ENCODE data around the gene MYO7A. TPM values are rescaled to one million over a fixed set of nuclear protein-coding genes. Genes with fewer than 3 reads are reported as not detected.

The MYO7A gene
- polyA plus RNA-seq, 3 donors: 3.6 to 6.4 (median 6.4) TPM

DNA sequence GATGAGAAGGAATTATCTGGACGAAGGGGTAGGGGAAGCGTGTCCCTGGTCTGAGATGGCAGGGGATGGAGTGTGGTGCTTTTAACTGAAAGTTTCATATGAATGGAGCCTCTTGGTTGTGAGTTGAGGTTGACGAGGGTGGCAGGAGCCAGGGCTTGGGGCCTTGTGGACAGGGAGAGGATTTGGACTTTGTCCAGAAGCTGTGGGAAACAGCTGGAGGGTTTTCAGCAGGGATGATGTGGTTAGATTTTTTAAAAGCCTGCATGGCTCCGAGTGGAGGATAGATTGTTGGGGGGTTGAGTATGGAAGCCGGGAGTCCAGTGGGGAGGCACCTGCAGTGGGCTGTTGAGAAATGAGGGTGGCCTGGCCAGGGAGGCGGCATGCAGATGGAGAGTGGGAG is 24.8 kb downstream of the MYO7A start:
- 62 to 86% (median 75%) methylated on average over 6 of the region's 6 CpGs for WGBS, 3 donors
- no peak overlapping the region for H3K27ac ChIP-seq (ENCODE audit: low read depth, low read length)

DNA sequence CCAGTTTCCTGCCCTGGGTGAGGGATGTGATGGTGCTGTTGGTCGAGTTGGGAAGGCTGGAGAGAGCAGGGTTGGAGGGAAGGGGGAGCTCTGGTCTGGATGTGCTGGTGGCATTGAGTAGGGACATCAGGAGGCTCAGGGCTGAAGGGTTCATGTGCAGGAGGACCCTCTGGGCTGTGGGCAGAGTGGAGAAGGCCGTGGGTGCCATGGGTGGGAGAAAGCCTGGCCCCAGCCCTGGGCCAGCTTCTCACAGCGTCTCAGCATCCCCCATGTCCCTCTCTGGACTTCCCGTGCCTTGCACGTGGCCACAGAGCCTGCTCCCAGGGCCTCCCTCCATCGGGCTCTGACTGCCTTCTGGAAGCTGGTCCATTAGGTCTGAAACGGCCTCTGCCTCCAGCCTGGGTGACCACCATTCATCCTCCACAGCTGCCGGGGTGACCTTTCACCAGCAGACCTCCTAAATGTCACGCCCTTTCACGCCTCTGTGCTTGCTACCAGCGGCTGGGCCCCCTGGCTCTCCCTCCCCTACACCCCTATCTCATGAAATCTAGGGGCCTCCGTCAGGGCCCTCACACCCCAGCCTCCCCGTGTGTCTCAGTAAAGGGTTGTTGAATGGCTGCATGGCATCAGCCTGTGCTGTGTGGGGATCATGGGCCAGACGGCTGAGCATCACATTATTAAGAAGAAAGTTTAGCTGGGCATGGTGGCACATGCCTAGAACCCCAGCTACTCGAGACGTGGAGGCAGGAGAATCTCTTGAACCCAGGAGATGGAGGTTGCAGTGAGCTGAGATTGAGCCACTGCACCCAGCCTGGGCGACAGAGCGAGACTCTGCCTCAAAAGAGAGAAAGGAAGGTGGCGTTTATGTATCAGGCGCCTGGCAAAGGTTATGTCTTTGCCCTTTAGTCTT is 25.5 kb downstream of the MYO7A start:
- no peak overlapping the region for H3K27ac ChIP-seq (ENCODE audit: low read depth, low read length)
- WGBS, 3 donors: 86 to 91% (median 91%) methylated on average over 20 of the region's 20 CpGs

DNA sequence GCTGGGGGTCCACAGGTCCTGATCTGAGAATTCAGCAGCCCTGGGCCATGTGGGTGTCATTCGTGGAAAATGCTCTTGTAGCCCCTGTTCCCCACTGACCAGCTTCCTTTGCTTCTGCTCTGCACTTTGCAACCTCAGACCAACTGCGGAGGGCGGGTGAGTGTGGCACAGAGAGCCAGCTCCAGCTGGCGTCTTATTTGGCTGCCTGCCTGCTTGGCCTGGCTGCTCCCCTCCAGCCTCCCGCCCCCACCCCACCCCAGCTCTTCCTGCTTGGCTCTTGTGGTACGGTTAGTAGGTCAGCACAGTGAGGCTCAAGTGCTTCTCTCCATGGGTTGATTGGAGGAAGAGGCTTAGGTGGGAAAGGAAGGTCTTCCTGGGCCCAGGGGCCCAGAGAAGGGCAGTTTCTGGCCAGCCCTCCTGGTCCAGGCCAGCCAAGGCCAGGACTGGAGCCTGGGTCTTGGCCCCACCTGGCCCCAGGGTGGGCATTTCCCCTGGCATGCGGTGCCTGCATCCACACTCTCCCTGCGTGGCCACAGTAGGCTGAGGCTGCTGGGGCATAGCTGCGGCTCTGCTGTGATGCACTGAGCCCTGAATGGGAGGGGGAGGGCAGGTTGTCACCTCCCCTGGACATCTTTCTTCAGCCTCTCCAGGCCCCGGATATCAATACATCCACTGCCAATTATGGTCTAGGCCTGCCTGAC is 26.5 kb downstream of the MYO7A start:
- no peak overlapping the region for H3K27ac ChIP-seq (ENCODE audit: low read depth, low read length)
- 48 to 59% (median 49%) methylated on average over 7 to 10 of the region's 10 CpGs for WGBS, 3 donors

DNA sequence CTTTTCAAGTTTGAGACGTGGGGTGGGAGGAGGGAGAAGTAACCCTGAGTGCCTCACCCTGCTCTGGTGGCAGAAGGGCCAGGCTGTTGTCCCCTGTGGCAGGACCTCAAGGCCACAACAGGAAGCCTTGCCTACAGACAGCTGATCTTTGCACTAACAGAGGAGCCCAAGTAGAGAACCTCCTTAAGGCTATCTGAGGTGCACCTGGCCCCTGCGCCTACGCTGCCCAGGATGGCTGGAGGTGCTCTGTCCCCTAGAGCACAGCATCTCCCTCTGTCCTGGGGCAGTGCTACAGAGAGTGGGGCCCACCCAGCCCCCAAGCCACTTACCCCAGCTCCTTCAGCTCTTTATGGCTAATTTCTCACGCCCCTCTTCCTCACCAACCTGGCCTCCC is 27.0 kb downstream of the MYO7A start:
- 86 to 94% (median 92%) methylated on average over 3 of the region's 4 CpGs for WGBS, 3 donors
- H3K27ac ChIP-seq (ENCODE audit: low read depth, low read length): no peak overlapping the region

DNA sequence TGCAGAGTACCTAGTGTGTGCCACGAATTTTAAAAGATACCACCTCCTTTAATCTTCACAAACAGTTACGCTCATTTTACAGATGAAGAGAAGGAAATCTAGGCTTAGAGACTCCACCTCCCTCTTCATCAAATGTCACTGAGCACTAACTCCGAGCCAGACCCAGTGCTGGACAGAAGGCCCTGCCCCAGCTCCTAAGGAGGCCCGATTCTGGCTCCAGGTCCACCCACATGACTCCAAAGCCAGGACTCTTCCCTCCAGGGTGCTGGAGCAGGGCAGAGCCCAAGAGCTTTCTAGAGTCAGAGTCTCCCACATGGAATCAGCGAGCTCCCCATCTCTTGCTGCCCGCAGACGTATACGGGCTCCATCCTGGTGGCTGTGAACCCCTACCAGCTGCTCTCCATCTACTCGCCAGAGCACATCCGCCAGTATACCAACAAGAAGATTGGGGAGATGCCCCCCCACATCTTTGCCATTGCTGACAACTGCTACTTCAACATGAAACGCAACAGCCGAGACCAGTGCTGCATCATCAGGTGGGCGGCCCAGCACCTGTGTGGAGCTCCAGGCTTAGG is 27.6 kb downstream of the MYO7A start:
- H3K27ac ChIP-seq (ENCODE audit: low read depth, low read length): no peak overlapping the region
- 88 to 92% (median 89%) methylated on average over 13 of the region's 13 CpGs for WGBS, 3 donors

DNA sequence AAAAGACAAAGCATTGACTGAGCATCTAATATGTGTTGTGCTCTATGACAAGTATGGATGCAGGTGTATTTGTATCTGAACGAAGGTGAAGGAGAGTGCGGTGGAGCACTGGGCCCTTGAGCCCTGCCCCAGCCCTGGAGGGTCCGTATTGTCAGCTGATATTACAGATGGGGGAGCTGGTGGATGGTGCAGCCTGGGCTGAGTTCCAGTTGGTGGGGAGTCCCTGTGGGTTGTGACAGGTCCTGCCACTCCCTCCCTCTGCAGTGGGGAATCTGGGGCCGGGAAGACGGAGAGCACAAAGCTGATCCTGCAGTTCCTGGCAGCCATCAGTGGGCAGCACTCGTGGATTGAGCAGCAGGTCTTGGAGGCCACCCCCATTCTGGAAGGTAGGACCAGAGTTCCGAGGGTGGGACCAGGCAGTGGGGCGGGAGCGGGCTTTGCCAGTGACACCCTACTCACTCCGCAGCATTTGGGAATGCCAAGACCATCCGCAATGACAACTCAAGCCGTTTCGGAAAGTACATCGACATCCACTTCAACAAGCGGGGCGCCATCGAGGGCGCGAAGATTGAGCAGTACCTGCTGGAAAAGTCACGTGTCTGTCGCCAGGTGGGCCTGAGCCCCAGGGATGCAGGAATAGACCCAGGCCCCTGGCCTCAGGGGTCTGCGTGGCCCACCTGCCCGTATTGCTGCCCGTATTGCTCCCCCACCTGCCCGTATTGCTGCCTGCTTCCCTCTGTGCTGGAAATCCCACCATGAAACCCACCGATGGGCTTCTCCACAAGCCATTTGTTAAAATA is 28.6 kb downstream of the MYO7A start:
- WGBS, 3 donors: 94 to 95% (median 94%) methylated on average over 25 to 26 of the region's 26 CpGs
- H3K27ac ChIP-seq (ENCODE audit: low read depth, low read length): no peak overlapping the region

DNA sequence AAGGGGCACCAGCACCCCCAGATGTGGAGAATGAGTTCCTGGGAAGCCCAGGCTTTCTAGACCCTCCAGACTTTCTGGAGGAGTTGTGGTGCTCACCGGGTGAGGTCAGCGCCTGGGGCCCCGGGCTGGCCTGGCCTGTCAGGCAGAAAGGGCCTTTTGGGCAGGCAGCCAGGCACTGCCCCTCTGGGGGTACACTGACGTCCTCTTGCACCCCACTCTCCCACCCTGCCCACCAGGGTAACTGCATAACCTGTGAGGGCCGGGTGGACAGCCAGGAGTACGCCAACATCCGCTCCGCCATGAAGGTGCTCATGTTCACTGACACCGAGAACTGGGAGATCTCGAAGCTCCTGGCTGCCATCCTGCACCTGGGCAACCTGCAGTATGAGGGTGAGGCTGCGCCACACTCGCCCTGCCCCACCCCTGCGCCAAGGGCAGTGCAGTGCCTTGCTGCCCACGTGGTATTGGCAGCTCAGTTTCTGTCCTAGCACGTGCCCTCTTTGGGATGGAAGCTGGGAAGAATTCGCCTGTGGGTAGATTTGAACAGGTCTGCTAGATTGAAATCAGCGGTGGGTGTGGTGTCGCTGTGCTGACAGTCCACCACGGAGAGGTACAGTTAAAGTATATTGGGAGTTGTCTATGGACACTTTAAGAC is 30.1 kb downstream of the MYO7A start:
- WGBS, 3 donors: 92 to 93% (median 92%) methylated on average over 19 of the region's 19 CpGs
- no peak overlapping the region for H3K27ac ChIP-seq (ENCODE audit: low read depth, low read length)

DNA sequence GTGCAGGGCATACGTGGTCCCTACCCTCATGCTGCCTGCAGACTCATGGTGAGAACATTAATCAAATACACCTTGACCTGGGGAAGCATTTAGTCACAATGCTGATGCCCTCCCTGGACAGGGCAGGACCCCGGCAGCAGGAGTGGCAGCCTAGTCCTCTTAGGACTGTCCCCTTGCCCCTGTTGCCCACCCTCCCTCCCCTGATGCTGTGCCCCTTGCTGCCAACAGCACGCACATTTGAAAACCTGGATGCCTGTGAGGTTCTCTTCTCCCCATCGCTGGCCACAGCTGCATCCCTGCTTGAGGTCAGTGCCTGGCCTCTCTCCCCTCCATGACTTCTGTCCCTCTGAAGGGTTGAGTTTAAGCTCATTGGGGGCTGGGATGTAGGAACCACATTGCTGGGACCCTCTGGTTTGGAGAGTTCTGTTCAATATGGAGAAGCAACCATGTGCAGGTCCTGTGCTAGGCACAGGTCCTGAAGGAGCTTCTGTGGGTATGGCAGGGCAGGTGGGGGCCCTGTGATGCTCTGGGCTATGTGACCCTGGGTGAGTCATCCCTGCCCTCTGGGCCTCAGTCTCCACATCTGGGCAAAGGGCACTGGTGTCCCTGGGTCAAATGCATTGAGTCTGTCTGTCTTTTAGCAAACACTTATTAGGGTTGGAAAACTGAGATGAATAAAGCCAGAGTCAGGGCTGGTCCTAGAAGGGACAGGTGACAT is 31.3 kb downstream of the MYO7A start:
- no peak overlapping the region for H3K27ac ChIP-seq (ENCODE audit: low read depth, low read length)
- 85 to 89% (median 88%) methylated on average over 4 of the region's 4 CpGs for WGBS, 3 donors

DNA sequence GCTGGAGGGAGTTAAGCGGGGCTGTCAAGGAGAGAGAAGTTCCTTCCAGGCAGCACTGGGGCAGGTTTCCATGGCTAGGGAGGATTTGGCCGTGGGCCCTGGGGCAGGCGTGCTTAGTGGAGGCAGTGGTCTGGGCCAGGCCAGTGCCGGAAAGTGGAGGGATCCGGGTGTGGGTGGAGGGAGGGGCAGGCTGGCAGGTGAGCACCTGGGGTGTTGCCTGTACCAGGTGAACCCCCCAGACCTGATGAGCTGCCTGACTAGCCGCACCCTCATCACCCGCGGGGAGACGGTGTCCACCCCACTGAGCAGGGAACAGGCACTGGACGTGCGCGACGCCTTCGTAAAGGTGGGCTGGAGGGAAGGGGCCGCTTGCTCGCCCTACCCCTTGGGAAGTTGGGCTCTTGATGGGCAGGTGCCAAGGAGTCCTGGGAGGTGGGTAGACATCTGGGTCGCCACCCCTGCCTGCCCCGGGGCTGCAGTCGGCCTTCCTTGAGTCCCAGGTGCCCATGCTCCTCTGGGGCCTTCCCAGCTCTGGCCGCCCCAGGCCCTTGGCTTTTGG is 32.0 kb downstream of the MYO7A start:
- no peak overlapping the region for H3K27ac ChIP-seq (ENCODE audit: low read depth, low read length)
- 93 to 96% (median 95%) methylated on average over 20 of the region's 20 CpGs for WGBS, 3 donors

DNA sequence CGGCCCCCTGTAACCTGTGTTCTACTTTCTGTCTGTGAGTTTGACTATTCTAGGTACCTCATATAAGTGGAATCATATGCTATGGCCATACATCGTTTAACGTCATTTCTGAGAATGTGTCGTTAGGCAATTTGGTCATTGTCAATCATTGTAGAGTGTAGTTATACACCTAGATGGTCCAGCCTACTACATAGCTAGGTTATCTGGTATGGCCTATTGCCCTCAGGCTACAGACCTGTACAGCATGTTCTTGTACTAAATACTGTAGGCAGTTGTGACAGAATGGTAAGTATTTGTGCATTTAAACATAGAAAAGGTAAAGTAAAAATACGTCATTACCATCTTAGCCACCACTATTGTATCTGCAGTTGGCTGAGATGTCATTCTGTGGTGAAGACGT is 35.2 kb downstream of the MYO7A start:
- H3K27ac ChIP-seq (ENCODE audit: low read depth, low read length): no peak overlapping the region
- WGBS, 3 donors: 78 to 94% (median 86%) methylated on average over 6 of the region's 6 CpGs

DNA sequence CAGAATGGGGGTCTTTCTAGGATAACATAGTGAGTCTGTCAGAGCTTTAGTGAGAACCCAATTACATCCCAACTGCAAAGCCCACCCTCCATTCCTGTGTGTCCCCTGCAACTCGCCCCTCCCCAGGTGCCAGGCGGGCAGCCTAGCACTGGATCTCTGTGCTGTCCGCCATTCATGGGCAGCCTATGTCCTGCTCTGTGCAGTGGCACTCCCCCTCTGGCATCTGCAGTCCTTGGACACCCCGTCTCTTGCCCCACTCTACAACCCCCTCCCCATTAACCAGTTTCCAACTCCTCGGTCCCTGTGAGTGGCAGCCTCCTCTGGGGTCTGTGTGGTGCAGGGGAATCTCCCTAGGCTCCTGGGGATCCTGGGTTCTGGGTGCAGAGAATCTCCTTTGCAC is 37.0 kb downstream of the MYO7A start:
- H3K27ac ChIP-seq (ENCODE audit: low read depth, low read length): no peak overlapping the region
- WGBS, 3 donors: 76 to 98% (median 96%) methylated on average over 4 to 5 of the region's 5 CpGs

DNA sequence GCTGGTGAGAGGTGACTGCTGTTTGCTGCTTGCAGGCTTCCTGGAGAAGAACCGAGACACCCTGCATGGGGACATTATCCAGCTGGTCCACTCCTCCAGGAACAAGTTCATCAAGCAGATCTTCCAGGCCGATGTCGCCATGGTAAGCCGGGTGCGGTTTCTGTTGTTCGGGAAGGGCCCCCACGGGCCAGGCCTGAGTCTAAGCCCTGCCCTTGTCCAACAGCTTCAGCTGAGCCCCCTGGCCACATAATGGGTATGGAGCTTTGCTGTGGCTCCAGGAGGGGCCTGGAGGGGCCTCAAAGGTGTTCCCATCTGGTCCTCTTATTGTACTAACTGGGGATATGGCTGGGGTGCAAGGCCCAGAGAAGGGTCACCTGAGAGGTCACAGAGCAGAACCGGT is 38.0 kb downstream of the MYO7A start:
- 91 to 94% (median 92%) methylated on average over 8 of the region's 8 CpGs for WGBS, 3 donors
- H3K27ac ChIP-seq (ENCODE audit: low read depth, low read length): no peak overlapping the region

DNA sequence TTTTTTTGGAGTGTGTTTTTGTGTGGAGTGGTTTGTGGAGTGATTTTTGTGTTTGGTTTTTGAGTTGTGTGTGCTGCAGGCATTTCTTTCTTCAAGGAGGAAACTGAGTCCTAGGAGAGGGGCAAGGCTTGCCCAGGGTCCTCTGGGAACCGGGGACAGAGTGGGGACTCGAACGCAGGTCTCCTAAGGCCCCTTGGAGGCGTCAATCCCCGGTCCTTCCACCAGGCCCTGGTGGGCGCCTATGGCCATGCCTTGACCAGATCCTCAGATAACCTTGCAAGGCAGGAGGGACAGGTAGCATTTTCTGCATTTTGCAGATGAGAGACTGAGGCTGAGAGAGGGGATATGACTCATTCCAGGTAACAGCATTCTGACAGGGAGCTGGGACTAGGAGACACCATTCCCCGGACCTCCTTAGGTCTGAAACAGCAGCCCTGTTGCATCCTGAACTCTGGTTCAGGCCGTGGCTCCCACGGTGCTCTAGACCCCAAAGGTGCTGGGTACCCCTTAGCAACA is 39.1 kb downstream of the MYO7A start:
- no peak overlapping the region for H3K27ac ChIP-seq (ENCODE audit: low read depth, low read length)
- WGBS, 3 donors: 87 to 91% (median 88%) methylated on average over 9 of the region's 9 CpGs

DNA sequence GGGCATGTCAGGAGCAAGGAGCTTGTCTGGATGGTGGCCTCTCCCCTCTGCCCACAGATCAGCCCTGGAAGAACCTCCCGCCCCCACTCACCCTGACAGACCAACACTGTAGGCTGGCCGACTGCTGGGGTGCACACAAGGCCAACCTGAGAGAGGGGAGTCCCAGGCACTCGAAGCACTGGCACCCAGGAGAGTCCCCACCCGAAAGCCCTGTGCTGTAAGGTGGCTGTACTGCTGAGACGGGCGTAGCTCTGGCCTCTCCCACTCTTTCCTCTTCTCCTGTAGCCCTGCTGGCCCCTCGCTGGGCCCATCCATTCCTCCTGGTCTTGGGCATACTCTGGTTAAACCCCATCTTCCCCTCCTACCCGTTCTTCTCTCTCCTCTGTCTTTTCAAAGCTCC is 39.7 kb downstream of the MYO7A start:
- no peak overlapping the region for H3K27ac ChIP-seq (ENCODE audit: low read depth, low read length)
- WGBS, 3 donors: 77 to 93% (median 82%) methylated on average over 8 of the region's 8 CpGs

DNA sequence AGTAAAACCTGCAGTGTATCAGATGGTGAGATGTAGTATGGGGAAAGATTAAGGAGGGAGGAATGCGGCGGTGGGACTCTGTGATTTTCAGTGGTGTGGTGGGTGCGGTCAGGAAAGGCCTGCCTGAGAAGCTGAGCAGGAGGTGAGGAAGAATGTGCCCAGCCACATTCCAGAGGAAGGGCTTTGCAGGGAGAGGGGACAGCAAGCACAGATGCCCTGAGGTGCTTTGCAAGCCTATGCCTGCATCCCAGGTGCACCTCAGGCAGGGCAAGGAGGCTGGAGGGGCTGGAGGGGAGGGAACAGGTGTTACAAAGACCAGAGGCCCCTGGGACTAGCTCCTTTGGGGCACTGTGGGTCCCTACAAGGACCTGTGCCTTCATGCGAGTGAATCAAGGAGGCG is 42.1 kb downstream of the MYO7A start:
- 96 to 99% (median 96%) methylated on average over 5 of the region's 5 CpGs for WGBS, 3 donors
- no peak overlapping the region for H3K27ac ChIP-seq (ENCODE audit: low read depth, low read length)

DNA sequence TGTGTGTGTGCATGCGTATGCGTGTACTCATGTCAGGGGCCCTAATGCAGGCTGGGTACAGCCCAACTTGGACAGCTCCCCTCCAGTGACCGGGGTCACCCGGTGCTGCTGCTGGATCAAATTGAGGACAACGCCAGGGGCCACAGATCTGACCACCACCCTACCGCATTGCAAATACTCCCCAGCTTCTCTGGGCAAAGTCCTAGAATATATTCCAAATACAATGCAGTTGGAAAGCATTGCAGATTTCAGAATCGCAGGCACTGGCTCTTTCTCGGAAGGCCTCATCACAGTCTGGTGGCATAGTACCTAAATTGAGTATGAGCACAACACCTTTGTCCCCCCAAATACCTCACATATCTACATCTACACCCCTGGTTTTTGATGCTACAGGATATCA is 43.2 kb downstream of the MYO7A start:
- no peak overlapping the region for H3K27ac ChIP-seq (ENCODE audit: low read depth, low read length)
- WGBS, 3 donors: 92 to 95% (median 94%) methylated on average over 8 of the region's 8 CpGs
